Subcutaneous abdominal adipose tissue (tissue), 5 donors: ENCODE data around the gene REXO4.
A peak's percentile ranks its signal among the peaks of the same experiment; 100 is the strongest.

Source experiments
- H3K27ac ChIP-seq: one replicate; pipeline ENCODE4 v1.7.0; 2013; ENCODE audit warnings: low read depth, mild to moderate bottlenecking, inconsistent platforms, low read length, moderate library complexity
- H3K27me3 ChIP-seq, 5 donors: one replicate each; pipeline ENCODE4 v1.7.0; 2013; ENCODE audit warnings: low read length in 5 of 5, inconsistent platforms in 1 of 5; ENCODE audit not compliant: control insufficient read depth in 5 of 5, insufficient read depth in 4 of 5
- H3K36me3 ChIP-seq, 5 donors: one replicate each; pipeline ENCODE4 v1.7.0; 2013; ENCODE audit warnings: low read length in 5 of 5; ENCODE audit not compliant: control insufficient read depth in 5 of 5, insufficient read depth in 5 of 5
- H3K4me1 ChIP-seq, 5 donors: one replicate each; pipeline ENCODE4 v1.7.0; 2013; ENCODE audit warnings: low read length in 5 of 5, mild to moderate bottlenecking in 3 of 5, moderate library complexity in 1 of 5; ENCODE audit not compliant: control insufficient read depth in 5 of 5, insufficient read depth in 5 of 5
- H3K4me3 ChIP-seq, 5 donors: one replicate each; pipeline ENCODE4 v1.7.0; 2013; ENCODE audit warnings: low read length in 5 of 5, low read depth in 1 of 5
- H3K9ac ChIP-seq, 5 donors: one replicate each; pipeline ENCODE4 v1.7.0; 2013; ENCODE audit warnings: low read length in 5 of 5, mild to moderate bottlenecking in 4 of 5, moderate library complexity in 3 of 5
- H3K9me3 ChIP-seq, 5 donors: one replicate each; pipeline ENCODE4 v1.7.0; 2013; ENCODE audit warnings: low read length in 5 of 5; ENCODE audit not compliant: control insufficient read depth in 5 of 5
- donor health status: healthy.
- donor health status: healthy.
- donor health status: healthy.
- donor health status: healthy.
- donor health status: healthy.

Gene REXO4

GRCh38 chr9:133425049-133425632, 7.3 kb upstream of the REXO4 start:
- no peaks in the 10 kb centered on the region for H3K9me3 ChIP-seq

GRCh38 chr9:133424187-133424586, 6.4 kb upstream of the REXO4 start:
- Histone ChIP-seq H3K9me3 (no peaks in the 10 kb centered on the region), H3K4me3 (no peak overlapping the region), H3K27me3 (peaks cover 4 to 24% (median 17%) of the 10 kb centered on the region in 5 donors), H3K36me3 (peaks cover 0 to 8% (median 0%) of the 10 kb centered on the region in 5 donors), H3K27ac (no peak overlapping the region), H3K9ac (no peak overlapping the region), H3K4me1 (peaks cover 0 to 7% (median 0%) of the 10 kb centered on the region in 5 donors)

More at GRCh38 chr9:133425049-133425632, 7.3 kb upstream of the REXO4 start:
- no peak overlapping the region for H3K27ac ChIP-seq
- no peak overlapping the region for H3K4me3 ChIP-seq
- peaks cover 4 to 29% (median 21%) of the 10 kb centered on the region in 5 donors for H3K27me3 ChIP-seq
- no peak overlapping the region for H3K9ac ChIP-seq
- peaks cover 0 to 7% (median 0%) of the 10 kb centered on the region in 5 donors for H3K4me1 ChIP-seq
- peaks cover 0 to 8% (median 0%) of the 10 kb centered on the region in 5 donors for H3K36me3 ChIP-seq

GRCh38 chr9:133423216-133423615, 5.4 kb upstream of the REXO4 start:
- H3K27me3 ChIP-seq = peaks cover 4 to 23% (median 16%) of the 10 kb centered on the region in 5 donors
- H3K36me3 ChIP-seq = peaks cover 0 to 8% (median 0%) of the 10 kb centered on the region in 5 donors
- H3K9ac ChIP-seq = no peak overlapping the region
- no peak overlapping the region for H3K4me3 ChIP-seq
- no peak overlapping the region for H3K27ac ChIP-seq
- peaks cover 0 to 10% (median 5%) of the 10 kb centered on the region in 5 donors for H3K4me1 ChIP-seq
- H3K9me3 ChIP-seq = no peaks in the 10 kb centered on the region

- Histone ChIP-seq H3K27me3 (peaks cover 0 to 15% (median 8%) of the 10 kb centered on the region in 5 donors), H3K4me3 (no peak within 1 kb of the TSS), H3K9ac (peak within 1 kb of the TSS in 1 of 5 donors; percentile 53), H3K36me3 (peaks cover 0 to 8% (median 0%) of the 10 kb centered on the region in 5 donors), H3K9me3 (no peaks in the 10 kb centered on the region), H3K4me1 (peaks cover under 1 to 18% (median 14%) of the 10 kb centered on the region in 5 donors), H3K27ac (no peak within 1 kb of the TSS)
These were observed 4.1 kb upstream of the REXO4 start, which contains the start of gene ADAMTS13 for GRCh38 chr9:133421615-133422542. TSS of gene ADAMTS13 (plus strand) at chr9:133422367. CDS start at chr9:133422444, 77 bp downstream.

- H3K9me3 ChIP-seq = no peaks in the 10 kb centered on the region
- peaks cover 0 to 8% (median under 1%) of the 10 kb centered on the region in 5 donors for H3K27me3 ChIP-seq
- H3K27ac ChIP-seq = no peak overlapping the region
- peaks cover 6 to 30% (median 24%) of the 10 kb centered on the region in 5 donors for H3K4me1 ChIP-seq
- H3K9ac ChIP-seq = no peak overlapping the region
- peaks cover 0 to 5% (median 2%) of the 10 kb centered on the region in 5 donors for H3K36me3 ChIP-seq
- no peak overlapping the region for H3K4me3 ChIP-seq
These were observed 2.6 kb upstream of the REXO4 start for GRCh38 chr9:133420392-133420827.

- Histone ChIP-seq H3K9me3 (no peaks in the 10 kb centered on the region), H3K9ac (no peak overlapping the region), H3K4me3 (no peak overlapping the region), H3K36me3 (peaks cover 3 to 16% (median 12%) of the 10 kb centered on the region in 5 donors), H3K4me1 (peaks cover 6 to 30% (median 24%) of the 10 kb centered on the region in 5 donors), H3K27ac (no peak overlapping the region), H3K27me3 (peaks cover 0 to 2% (median 0%) of the 10 kb centered on the region in 5 donors)
These were observed 1.2 kb upstream of the REXO4 start for GRCh38 chr9:133419005-133419404.

GRCh38 chr9:133415170-133415569, 2.6 kb downstream of the REXO4 start:
- Histone ChIP-seq H3K27ac (no peak overlapping the region), H3K4me3 (no peak overlapping the region), H3K4me1 (peaks cover 6 to 30% (median 24%) of the 10 kb centered on the region in 5 donors), H3K9me3 (no peaks in the 10 kb centered on the region), H3K36me3 (peaks cover 3 to 49% (median 45%) of the 10 kb centered on the region in 5 donors), H3K27me3 (no peaks in the 10 kb centered on the region), H3K9ac (no peak overlapping the region)

GRCh38 chr9:133408042-133408441, 9.8 kb downstream of the REXO4 start:
- Histone ChIP-seq H3K27ac (no peak overlapping the region), H3K9me3 (no peaks in the 10 kb centered on the region), H3K4me3 (no peak overlapping the region), H3K27me3 (no peaks in the 10 kb centered on the region), H3K36me3 (peaks cover 0 to 84% (median 75%) of the 10 kb centered on the region in 5 donors), H3K9ac (no peak overlapping the region), H3K4me1 (peaks cover 0 to 10% (median 6%) of the 10 kb centered on the region in 5 donors)

GRCh38 chr9:133406480-133407307, 11.1 kb downstream of the REXO4 start:
- Histone ChIP-seq H3K9ac (no peak overlapping the region), H3K9me3 (no peaks in the 10 kb centered on the region), H3K27me3 (no peaks in the 10 kb centered on the region), H3K27ac (no peak overlapping the region), H3K4me3 (no peak overlapping the region), H3K4me1 (peaks cover 0 to 17% (median 10%) of the 10 kb centered on the region in 5 donors), H3K36me3 (peaks cover 0 to 80% (median 62%) of the 10 kb centered on the region in 5 donors)
